ENCODE measurements around the gene CLASP1.

- TF ChIP-seq POLR2A (IDR thresholded peaks at IDR 0.05) (no peak), CTCF (IDR thresholded peaks at IDR 0.05) (no peak)
These were observed 218.0 kb downstream of the CLASP1 start for GRCh38 chr2:121431214-121431613.

Data from heart left ventricle (tissue), 13 donors.